ENCODE data around the gene LSM14A.

LSM14A gene

DNA sequence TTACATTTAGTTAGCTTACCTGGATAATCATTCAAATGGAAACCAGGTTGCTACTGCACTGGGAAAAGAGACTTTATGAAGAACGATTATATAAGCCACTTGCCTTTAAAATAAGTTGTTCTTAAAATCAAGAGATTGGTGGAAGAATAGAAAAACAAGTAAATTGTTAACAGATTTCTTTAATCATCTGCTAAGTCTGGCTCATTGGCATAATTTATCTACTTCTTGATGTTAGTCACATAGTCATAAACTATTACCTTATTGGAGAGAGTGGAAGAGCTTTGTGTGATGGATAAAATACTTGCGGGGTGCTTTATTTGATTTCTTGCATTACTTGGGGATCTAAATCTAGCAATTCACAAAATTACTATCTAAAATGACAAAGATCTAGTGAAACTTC is 6.8 kb downstream of the LSM14A start:
- TF ChIP-seq, protein P1, sequence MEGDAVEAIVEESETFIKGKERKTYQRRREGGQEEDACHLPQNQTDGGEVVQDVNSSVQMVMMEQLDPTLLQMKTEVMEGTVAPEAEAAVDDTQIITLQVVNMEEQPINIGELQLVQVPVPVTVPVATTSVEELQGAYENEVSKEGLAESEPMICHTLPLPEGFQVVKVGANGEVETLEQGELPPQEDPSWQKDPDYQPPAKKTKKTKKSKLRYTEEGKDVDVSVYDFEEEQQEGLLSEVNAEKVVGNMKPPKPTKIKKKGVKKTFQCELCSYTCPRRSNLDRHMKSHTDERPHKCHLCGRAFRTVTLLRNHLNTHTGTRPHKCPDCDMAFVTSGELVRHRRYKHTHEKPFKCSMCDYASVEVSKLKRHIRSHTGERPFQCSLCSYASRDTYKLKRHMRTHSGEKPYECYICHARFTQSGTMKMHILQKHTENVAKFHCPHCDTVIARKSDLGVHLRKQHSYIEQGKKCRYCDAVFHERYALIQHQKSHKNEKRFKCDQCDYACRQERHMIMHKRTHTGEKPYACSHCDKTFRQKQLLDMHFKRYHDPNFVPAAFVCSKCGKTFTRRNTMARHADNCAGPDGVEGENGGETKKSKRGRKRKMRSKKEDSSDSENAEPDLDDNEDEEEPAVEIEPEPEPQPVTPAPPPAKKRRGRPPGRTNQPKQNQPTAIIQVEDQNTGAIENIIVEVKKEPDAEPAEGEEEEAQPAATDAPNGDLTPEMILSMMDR (IDR thresholded peaks at IDR 0.05; ENCODE audit: low read length, missing control alignments): no peak
- no peak for DNase-seq (ENCODE audit: low read depth)
- no peak overlapping the region for H3K4me3 ChIP-seq (replicated peaks; ENCODE audit: low read depth, low read length)

DNA sequence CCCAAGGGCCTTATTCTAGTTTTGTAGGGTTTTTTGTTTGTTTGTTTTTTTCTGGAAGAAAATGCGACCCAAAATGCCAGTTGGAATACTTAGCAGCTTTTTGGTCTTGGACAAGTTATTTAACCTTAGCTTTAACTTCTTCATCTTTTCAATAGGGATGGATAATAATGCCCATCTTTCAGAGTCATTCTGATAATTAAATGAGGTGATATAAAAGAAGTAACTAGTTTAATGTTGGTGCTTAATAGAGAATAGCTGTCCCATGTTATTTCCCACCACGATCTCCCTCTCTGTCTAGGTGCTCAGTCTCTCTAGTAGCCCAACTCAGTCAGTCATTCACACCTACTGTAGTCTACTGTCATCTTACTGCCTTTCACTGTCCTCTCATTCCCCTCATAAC is 8.0 kb downstream of the LSM14A start:
- no peak for DNase-seq (ENCODE audit: low read depth)
- H3K4me3 ChIP-seq (replicated peaks; ENCODE audit: low read depth, low read length): no peak overlapping the region
- TF ChIP-seq, protein P1 (IDR thresholded peaks at IDR 0.05; ENCODE audit: low read length, missing control alignments): no peak

DNA sequence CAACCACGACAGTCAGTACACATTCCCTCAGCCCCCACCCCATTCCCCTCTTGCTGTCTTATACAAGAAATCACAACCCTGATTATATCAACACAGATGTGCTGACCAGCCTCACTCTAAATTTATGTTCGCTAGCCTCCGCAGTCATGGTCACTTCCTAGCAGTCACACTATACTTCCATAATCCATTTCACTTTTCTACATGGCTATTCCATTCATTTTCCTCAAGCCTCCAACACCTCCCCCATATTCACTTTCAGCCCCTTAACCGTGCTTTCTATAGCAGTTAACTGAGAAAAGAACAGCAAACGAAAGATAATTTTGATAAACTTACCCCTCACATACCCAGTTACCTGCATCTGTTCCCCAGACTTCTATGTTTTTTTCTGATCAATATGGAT is 8.4 kb downstream of the LSM14A start:
- H3K4me3 ChIP-seq (replicated peaks; ENCODE audit: low read depth, low read length): no peak overlapping the region
- TF ChIP-seq, protein P1 (IDR thresholded peaks at IDR 0.05; ENCODE audit: low read length, missing control alignments): no peak

DNA sequence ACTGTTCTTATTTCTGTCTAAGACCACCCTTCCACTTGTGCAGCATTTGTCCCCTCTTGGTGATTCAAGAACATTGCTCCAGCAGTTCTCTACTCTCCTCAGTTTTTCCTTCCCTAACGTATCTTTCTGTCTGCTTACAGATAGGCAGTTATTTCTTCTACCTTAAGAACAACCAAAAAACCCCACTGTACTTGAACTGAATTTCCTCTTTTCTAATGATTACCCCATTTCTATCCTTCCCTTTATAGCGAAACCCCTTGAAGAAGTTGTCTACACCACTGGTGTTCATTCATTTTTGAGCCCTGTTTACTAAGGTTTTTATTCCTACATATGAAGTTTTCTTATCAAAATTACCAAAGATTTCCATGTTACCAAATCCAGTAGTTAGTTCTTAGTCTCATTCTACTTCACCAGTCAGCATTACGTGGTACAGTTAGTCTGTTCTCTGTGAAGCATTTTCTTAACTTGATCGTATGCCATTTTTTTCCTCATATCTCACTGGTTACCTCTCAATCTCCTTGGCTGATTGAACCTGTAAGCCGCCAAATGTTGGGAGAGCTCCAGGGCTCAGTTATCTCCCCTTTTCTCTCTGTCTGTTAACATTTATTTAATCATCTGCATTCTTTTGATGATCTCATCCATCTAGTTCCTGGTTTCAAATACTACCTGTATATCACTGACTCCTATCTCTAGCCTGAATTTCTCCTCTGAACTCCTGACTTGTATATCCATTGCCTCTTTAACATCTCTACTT is 9.0 kb downstream of the LSM14A start:
- no peak for DNase-seq (ENCODE audit: low read depth)
- H3K4me3 ChIP-seq (replicated peaks; ENCODE audit: low read depth, low read length): no peak overlapping the region
- TF ChIP-seq, protein P1 (IDR thresholded peaks at IDR 0.05; ENCODE audit: low read length, missing control alignments): no peak

More for the DNA sequence above, 8.4 kb downstream of the LSM14A start:
- no peak for DNase-seq (ENCODE audit: low read depth)

DNA sequence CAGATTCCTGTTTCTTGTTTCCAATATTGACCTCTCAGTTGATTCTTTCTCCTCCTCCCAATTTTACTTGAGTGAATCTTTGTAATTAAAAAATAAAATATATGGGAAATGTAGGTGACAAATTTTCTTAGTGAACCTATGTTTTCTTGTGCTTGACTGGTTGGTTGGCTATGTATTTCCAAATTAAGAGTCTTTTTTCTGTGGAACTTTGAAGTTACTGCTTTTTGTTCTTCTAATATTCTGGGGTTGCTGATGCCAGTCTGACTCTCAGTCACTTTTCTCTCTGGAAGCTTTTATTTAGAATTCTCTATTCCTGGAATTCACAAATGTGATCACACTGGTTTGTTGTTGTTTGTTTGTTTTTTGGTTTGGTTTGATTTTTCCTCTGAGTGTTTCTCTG is 9.8 kb downstream of the LSM14A start:
- TF ChIP-seq, protein P1 (IDR thresholded peaks at IDR 0.05; ENCODE audit: low read length, missing control alignments): no peak
- no peak overlapping the region for H3K4me3 ChIP-seq (replicated peaks; ENCODE audit: low read depth, low read length)

DNA sequence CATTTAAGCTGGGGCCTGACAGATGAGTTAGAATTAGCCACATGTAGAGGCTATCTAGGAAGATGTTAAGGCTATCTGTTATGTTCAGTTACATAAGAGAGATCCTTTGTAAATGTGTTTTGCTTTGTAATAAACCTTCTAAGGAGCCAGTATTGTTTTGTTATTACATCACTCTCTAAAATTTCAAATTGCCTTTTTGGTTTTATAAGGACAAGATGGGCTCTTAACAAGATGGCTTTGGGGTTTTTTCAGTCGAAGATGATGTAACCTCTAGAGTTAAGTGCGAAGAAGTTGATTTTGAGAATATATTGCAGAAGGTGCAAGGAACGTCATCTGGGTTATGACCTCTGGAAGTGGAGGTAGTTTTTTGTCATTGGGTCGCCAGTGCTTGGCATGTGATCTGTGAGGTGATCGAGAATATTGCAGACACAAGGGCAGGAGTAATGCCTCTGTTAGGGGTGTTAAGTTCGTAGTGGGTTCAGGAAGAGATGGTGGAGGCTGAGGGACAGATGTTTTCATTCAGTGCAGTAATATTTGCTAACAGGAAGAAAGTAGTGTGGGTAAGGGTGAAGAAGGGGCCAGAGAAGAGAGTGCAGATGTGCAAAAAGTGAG is 12.7 kb downstream of the LSM14A start:
- H3K4me3 ChIP-seq (replicated peaks; ENCODE audit: low read depth, low read length): no peak overlapping the region
- TF ChIP-seq, protein P1 (IDR thresholded peaks at IDR 0.05; ENCODE audit: low read length, missing control alignments): no peak
- DNase-seq (ENCODE audit: low read depth): peak; percentile 20

More for the DNA sequence above, 9.8 kb downstream of the LSM14A start:
- no peak for DNase-seq (ENCODE audit: low read depth)
